Stimulated activated CD8-positive, alpha-beta memory T cell treated with anti-CD3 and anti-CD28 coated beads, Interleukin-12 subunit alpha, Interleukin-12 subunit beta, amount 100 ng/mL, for 1 hour (primary cell): ENCODE measurements around the gene DRD4.

Experiments
- DNase-seq: peaks from one replicate; pipeline ENCODE4 v3.0.0-alpha.2; 2020; ENCODE audit warnings: low read depth

Gene DRD4

DNA sequence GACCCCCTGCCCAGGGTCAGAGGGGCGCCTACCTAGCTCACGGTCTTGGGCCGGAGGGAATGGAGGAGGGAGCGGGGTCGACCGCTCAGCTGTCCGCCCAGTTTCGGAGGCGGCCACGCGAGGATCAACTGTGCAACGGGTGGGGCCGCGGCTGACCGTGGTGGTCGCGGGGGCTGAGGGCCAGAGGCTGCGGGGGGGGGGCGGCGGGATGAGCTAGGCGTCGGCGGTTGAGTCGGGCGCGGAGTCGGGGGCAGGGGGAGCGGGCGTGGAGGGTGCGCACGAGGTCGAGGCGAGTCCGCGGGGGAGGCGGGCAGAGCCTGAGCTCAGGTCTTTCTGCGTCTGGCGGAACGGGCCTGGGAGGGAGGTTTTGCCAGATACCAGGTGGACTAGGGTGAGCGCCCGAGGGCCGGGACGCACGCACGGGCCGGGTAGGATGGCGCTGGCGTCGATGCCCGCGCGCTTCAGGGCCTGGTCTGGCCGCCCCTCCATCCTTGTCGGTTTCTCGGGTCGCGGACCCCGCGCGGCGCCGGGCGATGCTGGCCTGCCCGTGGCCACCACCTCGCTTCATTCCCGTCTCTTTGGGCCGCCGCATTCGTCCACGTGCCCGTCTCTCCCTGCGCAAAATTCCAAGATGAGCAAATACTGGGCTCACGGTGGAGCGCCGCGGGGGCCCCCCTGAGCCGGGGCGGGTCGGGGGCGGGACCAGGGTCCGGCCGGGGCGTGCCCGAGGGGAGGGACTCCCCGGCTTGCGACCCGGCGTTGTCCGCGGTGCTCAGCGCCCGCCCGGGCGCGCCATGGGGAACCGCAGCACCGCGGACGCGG is at the start of gene DRD4:
DRD4 (plus strand) TSS at position 759 of the 822 bp plus-strand sequence; CDS start at position 795, 36 bp downstream.
- DNase-seq: no peak

DNA sequence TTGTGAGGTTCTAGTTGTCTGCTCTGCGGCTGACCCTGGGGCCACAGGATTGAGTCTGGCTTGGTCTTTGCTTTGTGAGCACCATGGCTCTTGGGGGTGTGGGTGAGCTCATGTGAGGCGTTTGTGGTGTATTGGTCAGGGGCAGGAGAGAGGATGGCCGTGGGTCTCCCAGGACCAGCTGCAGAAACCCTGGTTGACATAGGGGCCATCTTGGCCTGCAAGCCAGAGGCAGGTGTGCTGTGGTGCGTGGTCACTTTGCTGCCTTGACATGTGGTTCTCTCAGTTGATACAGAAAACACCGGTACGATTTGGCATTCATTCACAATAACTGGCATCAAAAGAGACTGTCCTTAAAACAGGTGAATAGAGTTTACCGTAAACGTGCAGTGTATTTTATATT is 49.5 kb upstream of the DRD4 start:
- DNase-seq: no peak

- peak; percentile 41 for DNase-seq
Observed at GRCh38 chr11:587978-588380, 49.1 kb upstream of the DRD4 start.

GRCh38 chr11:589798-590197 is 47.3 kb upstream of the DRD4 start:
- no peak for DNase-seq

DNA sequence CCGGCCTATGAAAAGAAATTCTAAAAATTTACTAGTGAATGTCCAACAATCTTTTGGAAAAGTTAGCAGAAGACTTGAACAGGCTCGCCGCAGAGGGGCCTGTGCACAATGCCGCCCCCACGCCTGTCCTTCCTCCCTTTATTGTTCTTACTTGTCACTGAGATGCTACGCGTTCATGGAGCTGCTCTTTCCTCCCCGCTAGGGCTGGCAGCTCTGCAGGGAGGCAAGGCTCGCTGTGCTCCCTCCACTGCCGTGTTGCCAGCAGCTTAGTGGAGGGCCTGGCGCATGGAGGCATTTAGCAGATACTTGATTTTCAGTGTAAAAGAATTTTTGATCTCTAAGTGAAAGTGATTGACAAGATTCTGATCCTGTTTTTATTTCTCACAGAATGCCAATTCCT is 46.1 kb upstream of the DRD4 start:
- no peak for DNase-seq

GRCh38 chr11:592501-592900 is 44.6 kb upstream of the DRD4 start:
- no peak for DNase-seq

DNA sequence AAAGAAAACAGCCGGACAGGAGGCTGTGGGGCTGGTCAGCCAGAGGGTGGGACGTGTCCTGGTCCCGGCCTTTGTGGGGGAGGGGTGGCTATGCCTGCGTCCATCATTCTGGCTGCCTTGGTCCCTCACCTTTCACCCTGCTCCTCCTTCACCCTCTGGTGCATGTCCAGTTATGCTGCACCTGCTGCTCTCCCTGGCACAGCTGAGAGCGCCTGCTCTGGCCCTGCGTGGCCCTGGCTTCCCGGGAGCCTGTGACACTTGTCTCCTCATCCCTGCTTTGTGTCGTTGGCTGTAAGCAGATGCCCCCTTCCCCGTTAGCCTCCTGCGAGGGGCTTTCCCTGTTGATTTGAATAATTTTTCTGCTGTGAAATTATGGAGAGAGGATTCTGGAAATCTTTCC is 44.2 kb upstream of the DRD4 start:
- no peak for DNase-seq

DNA sequence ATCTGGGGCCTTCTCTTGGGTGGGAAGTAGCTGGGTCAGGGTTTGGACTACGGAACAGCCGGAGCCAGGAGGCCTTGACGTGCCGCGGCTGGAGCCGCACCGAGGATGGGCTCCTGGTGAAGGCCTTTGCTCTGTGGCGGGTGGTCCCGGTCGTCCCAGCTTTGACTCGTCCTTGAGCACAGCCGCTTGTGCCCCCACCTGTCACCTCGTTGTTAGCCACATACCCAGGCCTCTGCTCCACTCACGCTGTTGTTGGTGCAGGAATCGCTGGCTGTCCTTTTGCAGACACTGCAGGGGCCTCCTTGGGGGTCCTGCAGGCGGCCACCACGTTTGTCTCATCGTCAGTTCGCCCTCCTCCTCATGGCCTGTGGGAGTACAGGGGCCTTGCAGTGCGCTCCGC is 43.7 kb upstream of the DRD4 start:
- no peak for DNase-seq

DNA sequence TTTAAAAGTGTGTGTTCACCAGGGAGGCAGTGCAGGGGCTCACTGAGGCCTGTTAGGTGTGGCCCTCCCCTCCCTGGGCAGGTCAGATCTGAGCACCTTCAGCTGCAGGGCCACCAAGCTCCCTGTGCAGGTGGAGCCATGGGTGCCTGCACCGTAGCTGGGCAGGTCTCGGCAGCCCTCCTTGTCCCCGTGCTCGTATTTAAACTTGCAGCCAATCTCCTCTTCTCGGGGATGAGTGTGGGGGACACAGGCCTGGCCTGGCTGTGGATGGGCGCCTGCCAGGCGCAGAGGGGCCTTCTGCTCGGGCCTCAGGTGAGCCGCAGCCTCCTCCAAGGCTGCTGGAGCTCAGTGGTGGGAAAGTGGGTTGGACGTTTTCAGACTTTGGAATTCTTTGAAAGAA is 41.7 kb upstream of the DRD4 start:
- no peak for DNase-seq

DNA sequence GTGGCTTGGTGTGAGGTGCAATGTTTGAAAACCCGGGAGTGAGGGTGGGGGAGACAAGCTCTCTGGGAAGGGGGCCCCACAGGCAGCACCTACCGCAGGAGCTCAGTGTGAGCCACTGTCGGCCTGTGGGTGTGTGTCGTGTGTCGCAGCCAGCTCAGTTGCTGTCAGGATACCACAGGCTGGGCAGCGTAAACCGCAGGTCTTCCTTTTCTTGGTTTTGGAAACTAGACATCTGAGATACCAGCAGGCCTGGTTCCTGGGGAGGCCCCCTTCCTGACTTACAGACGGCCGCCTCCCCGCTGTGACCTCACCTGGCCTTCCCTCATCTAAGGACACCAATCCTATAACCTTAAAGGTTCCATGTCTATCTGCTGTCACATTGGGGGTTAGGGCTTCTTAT is 40.7 kb upstream of the DRD4 start:
- DNase-seq: no peak

- no peak for DNase-seq
Observed at GRCh38 chr11:597166-597725, 39.8 kb upstream of the DRD4 start.

DNA sequence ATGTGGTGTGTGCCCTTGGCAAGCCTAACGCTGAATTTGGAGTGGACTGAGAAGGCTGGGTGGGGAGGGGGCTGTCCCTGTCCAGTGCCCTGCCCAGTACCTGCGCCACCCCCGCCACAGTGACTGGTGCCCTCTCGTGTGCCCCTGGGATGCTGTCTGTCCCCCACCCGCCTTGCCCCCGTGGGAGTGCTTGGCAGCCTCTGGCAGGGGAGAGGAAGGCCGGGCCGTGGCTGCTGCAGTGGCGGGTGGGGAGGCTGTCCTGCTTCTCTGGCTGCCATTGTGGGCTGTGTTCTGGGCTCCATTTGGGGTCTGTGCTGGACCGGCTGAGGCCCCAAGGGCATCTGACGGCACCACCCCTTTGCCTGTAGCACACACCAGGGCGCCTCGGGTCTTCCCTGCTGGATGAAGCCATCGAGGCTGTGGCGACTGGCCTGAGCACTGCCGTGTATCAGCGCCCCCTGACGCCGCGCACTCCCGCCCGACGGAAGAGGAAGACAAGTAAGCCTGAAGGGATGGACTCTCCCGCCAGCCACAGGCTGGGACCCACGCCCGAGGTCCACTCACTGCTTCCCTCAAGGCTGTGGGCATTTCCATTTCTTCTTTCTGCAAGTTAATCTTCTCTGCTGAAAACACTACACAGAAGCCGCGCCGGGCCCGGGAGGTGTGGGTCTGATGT is 38.9 kb upstream of the DRD4 start:
- no peak for DNase-seq

GRCh38 chr11:601573-602245 is 35.4 kb upstream of the DRD4 start:
- no peak for DNase-seq

DNA sequence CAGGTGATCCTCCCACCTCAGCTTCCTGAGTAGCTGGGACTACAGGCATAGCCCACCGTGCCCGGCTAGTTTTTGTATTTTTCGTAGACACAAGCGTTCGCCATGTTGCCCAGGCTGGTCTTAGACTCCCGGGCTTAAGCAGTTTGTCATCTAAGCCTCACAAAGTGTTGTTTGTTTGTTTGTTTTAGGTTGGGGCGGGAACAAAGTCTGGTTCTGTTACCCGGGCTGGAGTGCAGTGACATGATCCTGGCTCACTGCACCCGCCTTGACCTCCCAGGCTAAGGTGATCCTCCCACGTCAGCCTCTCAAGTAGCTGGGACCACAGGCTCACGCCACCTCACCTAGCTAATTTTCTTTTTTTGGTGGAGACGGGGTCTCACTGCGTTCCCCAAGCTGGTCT is 33.9 kb upstream of the DRD4 start:
- DNase-seq: no peak

DNA sequence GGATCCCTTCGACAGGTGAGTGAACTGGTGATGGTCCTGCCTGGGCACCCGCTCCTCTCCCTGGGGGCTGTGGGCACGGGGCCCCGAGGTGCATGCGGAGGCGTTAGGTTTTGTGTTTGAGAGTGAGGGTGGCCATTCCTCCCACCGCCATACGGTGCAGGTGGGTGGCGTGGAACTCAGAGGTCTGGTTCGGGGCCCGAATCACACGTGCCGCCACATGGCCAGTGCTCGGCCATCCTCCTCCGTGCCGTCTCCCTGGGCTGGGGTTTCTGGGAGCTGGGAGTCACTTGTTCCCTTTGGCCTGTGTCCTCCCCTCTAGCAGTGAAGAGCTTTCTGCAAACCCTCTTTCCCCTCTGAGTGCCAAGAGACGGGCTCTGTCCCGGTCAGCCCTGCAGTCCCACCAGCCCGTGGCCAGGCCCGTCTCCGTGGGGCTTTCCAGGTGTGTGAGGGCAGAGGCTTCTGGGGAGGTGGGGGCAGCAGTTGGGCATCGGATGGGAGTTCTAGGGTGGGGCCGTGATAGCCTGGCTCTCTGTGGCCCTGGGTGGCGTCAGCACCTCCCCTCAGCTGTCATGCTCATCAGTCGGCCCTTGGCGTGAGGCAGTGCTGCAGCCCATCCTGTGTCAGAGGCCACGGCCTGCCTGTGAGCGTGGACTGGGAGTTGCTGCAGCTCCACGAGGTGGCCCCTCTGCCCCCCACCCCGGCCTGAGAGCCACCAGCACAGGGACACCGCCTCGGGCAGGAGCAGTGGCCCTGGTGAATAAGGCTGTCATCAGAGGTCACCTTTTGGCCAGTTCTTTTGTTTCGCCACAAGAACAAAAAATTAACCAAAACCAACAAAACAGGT is 31.6 kb upstream of the DRD4 start:
- no peak for DNase-seq

- DNase-seq: no peak
Observed at GRCh38 chr11:606245-606644, 30.8 kb upstream of the DRD4 start.

GRCh38 chr11:607020-607780 is 29.9 kb upstream of the DRD4 start:
- DNase-seq: no peak

DNA sequence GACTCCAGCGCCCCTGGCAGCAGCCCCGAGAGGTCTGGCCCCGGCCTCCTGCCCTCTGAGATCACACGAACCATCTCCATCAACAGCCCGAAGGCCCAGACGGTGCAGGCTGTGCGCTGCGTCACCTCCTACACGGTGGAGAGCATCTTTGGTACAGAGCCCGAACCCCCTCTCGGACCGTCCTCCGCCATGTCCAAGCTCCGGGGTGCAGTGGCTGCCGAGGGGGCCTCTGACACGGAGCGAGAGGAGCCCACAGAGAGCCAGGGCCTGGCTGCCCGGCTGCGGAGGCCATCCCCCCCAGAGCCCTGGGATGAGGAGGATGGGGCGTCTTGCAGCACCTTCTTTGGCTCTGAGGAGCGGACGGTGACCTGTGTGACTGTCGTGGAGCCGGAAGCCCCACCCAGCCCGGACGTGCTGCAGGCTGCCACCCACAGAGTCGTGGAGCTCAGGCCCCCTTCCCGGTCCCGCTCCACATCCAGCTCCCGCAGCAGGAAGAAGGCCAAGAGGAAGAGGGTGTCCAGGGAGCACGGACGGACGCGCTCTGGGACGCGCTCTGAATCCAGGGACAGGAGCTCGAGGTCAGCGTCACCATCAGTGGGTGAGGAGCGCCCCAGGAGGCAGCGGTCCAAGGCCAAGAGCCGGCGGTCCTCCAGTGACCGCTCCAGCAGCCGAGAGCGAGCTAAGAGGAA is 29.0 kb upstream of the DRD4 start:
- DNase-seq: no peak

DNA sequence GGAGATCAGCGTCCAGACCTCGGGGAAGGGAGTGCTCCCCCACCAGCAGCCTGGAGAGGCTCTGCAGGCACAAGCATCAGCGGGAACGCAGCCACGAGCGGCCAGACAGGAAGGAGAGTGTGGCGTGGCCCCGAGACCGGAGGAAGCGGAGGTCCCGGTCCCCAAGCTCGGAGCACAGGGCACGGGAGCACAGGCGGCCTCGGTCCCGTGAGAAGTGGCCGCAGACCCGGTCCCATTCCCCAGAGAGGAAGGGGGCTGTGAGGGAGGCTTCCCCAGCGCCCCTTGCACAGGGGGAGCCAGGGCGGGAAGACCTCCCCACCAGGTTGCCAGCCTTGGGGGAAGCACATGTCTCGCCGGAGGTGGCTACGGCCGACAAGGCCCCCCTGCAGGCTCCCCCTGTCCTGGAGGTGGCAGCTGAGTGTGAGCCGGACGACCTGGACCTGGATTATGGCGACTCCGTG is 28.2 kb upstream of the DRD4 start:
- DNase-seq: no peak

GRCh38 chr11:609341-609811 is 27.7 kb upstream of the DRD4 start:
- no peak for DNase-seq
